ENCODE data around the gene IRX6.

The IRX6 gene

DNA sequence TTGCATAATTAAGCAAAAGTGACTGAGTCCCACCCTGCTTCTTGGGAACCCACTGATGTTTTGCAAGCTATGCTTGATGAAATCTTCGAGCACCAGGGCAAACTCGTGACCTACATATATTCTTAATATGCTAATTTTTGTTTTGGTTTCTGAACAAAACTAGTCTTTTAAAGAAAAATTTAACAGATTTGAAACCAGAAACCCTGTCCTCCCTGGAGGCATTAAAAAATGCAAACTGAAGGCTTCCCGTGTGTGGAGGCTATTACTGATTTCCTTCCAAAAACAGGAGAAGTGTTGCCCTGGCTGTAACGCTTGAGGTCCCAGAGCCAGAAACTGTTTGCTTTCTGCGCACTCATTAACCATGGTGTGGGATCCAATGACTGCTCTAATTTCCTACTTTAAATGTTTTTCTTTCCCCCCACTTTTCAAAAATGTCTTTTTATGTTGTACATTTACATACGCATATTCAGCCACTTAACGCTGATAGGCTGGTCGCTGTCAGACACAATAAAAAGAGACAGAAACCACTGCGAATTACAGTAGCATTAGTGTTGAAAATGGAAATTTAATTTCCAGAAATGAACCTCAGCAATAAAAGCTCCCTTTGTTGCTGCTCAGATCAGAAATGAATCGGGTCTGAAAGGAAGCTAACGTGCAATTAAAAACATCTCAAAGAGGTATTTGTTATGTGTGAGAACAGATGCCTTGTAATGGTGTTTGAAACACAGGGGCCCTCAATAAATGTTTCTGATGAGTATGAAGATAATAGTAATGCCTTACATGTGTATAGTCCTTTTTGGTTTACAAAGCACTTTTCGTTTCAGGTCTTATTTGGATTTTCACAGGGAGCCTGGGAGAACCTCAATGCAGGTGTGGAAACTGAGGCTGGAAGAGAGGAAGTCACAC, 39.9 kb upstream of the IRX6 start:
- Histone ChIP-seq H4K8ac (ENCODE audit: low read depth, low read length) (no peak overlapping the region), H3K23ac (ENCODE audit: low read length) (no peak overlapping the region), H3K9ac (ENCODE audit: low read length) (no peak overlapping the region), H3K9me3 (ENCODE audit: insufficient read depth, low read depth, low read length) (no peaks in the 10 kb centered on the region), H2BK12ac (ENCODE audit: low read length) (no peak overlapping the region), H3K4me1 (ENCODE audit: control insufficient read depth in 1 of 2, insufficient read depth in 2 of 2, low read length in 2 of 2) (peaks cover 0 to 5% of the 10 kb centered on the region in 2 experiments), H4K12ac (ENCODE audit: low read depth, low read length) (no peak overlapping the region), H3K4ac (ENCODE audit: low read depth, low read length) (no peak overlapping the region), H2BK120ac (ENCODE audit: insufficient read depth, low read length, poor library complexity) (no peak overlapping the region), H3K36me3 (ENCODE audit: control insufficient read depth in 1 of 2, insufficient read depth in 2 of 2, low read length in 2 of 2) (no peaks in the 10 kb centered on the region), H3K27ac (ENCODE audit: low read depth, low read length) (no peak overlapping the region), H3K27me3 (ENCODE audit: insufficient read depth, low read length) (no peaks in the 10 kb centered on the region), H3K18ac (ENCODE audit: low read length) (no peak overlapping the region), H3K4me2 (ENCODE audit: low read length) (no peak overlapping the region), H3K4me3 (ENCODE audit: low read depth, low read length) (no peak overlapping the region), H2AK5ac (ENCODE audit: low read length) (no peak overlapping the region), H2AFZ (ENCODE audit: insufficient read depth, low read length, poor library complexity) (no peak overlapping the region), H3K79me1 (ENCODE audit: low read length) (no peaks in the 10 kb centered on the region), H2BK5ac (ENCODE audit: low read depth, low read length, poor library complexity) (no peak overlapping the region), H4K91ac (ENCODE audit: low read depth, low read length) (no peak overlapping the region), H3K14ac (ENCODE audit: low read length) (no peak overlapping the region), H3K79me2 (ENCODE audit: control insufficient read depth, insufficient read depth, low read length, poor library complexity) (no peaks in the 10 kb centered on the region)
- no peak for DNase-seq
- WGBS (ENCODE audit: extremely low coverage, insufficient coverage, insufficient read length), result no CpG with 5 or more reads among the region's 12 CpGs

DNA sequence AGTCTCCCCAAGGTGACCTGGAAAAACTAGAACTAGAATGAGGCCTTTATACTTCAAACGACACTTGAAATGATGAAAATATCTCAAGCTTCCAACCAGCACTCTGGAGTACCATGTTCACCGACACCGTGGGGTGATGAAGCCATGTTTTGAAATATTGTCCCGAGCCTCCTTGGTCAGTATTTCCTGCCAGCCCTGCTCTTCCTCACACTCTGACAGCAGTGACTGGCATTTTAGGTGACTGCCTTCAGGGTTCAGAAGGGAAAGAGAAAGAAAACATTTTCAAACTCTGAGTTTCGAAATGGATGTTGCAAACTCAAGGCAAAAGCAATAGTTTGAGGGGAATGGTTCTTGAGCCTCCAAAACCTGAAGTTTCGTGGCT, 39.3 kb upstream of the IRX6 start:
- H3K27ac ChIP-seq (ENCODE audit: low read depth, low read length), result no peak overlapping the region
- DNase-seq, result no peak

DNA sequence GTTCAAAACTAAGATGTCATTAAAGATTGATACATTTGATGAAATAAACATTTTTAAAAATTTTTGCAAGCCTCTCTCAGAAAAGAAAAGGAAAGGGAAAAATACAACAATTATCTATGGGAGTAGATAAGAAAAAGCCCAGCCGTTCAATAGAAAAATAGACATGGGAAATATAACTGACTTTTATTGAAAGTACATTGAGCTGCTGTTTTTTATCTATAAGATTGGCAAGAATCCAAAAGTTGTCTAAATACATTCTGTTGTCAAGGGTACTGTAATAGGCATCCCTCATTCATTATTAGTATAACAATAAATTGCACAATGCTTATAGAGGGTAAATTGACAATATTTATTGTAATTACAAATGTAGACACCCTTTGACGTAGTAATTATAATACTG, 38.4 kb upstream of the IRX6 start:
- Histone ChIP-seq H3K27me3 (ENCODE audit: insufficient read depth, low read length) (no peaks in the 10 kb centered on the region), H3K79me1 (ENCODE audit: low read length) (no peaks in the 10 kb centered on the region), H3K4me2 (ENCODE audit: low read length) (no peak overlapping the region), H3K79me2 (ENCODE audit: control insufficient read depth, insufficient read depth, low read length, poor library complexity) (no peaks in the 10 kb centered on the region), H3K4me1 (ENCODE audit: control insufficient read depth in 1 of 2, insufficient read depth in 2 of 2, low read length in 2 of 2) (peaks cover 0 to 5% of the 10 kb centered on the region in 2 experiments), H3K18ac (ENCODE audit: low read length) (no peak overlapping the region), H3K14ac (ENCODE audit: low read length) (no peak overlapping the region), H3K23ac (ENCODE audit: low read length) (no peak overlapping the region), H3K9me3 (ENCODE audit: insufficient read depth, low read depth, low read length) (no peaks in the 10 kb centered on the region), H4K8ac (ENCODE audit: low read depth, low read length) (no peak overlapping the region), H3K4me3 (ENCODE audit: low read depth, low read length) (no peak overlapping the region), H3K27ac (ENCODE audit: low read depth, low read length) (no peak overlapping the region), H3K9ac (ENCODE audit: low read length) (no peak overlapping the region), H2AK5ac (ENCODE audit: low read length) (no peak overlapping the region), H2BK5ac (ENCODE audit: low read depth, low read length, poor library complexity) (no peak overlapping the region), H2BK120ac (ENCODE audit: insufficient read depth, low read length, poor library complexity) (no peak overlapping the region), H3K36me3 (ENCODE audit: control insufficient read depth in 1 of 2, insufficient read depth in 2 of 2, low read length in 2 of 2) (no peaks in the 10 kb centered on the region), H4K91ac (ENCODE audit: low read depth, low read length) (no peak overlapping the region), H2BK12ac (ENCODE audit: low read length) (no peak overlapping the region), H3K4ac (ENCODE audit: low read depth, low read length) (no peak overlapping the region), H4K12ac (ENCODE audit: low read depth, low read length) (no peak overlapping the region), H2AFZ (ENCODE audit: insufficient read depth, low read length, poor library complexity) (no peak overlapping the region)
- no peak for DNase-seq
- WGBS (ENCODE audit: extremely low coverage, insufficient coverage, insufficient read length), result no CpG with 5 or more reads among the region's 2 CpGs

More for the DNA sequence above, 39.3 kb upstream of the IRX6 start:
- Histone ChIP-seq H3K14ac (ENCODE audit: low read length) (no peak overlapping the region), H4K91ac (ENCODE audit: low read depth, low read length) (no peak overlapping the region), H3K4me1 (ENCODE audit: control insufficient read depth in 1 of 2, insufficient read depth in 2 of 2, low read length in 2 of 2) (peaks cover 0 to 5% of the 10 kb centered on the region in 2 experiments), H3K23ac (ENCODE audit: low read length) (no peak overlapping the region), H2BK120ac (ENCODE audit: insufficient read depth, low read length, poor library complexity) (no peak overlapping the region), H3K79me2 (ENCODE audit: control insufficient read depth, insufficient read depth, low read length, poor library complexity) (no peaks in the 10 kb centered on the region), H3K4me2 (ENCODE audit: low read length) (no peak overlapping the region), H3K9me3 (ENCODE audit: insufficient read depth, low read depth, low read length) (no peaks in the 10 kb centered on the region), H4K12ac (ENCODE audit: low read depth, low read length) (no peak overlapping the region), H3K4me3 (ENCODE audit: low read depth, low read length) (no peak overlapping the region), H2BK5ac (ENCODE audit: low read depth, low read length, poor library complexity) (no peak overlapping the region), H3K18ac (ENCODE audit: low read length) (no peak overlapping the region), H4K8ac (ENCODE audit: low read depth, low read length) (no peak overlapping the region), H3K4ac (ENCODE audit: low read depth, low read length) (no peak overlapping the region), H3K79me1 (ENCODE audit: low read length) (no peaks in the 10 kb centered on the region), H2AFZ (ENCODE audit: insufficient read depth, low read length, poor library complexity) (no peak overlapping the region), H3K9ac (ENCODE audit: low read length) (no peak overlapping the region), H2AK5ac (ENCODE audit: low read length) (no peak overlapping the region), H3K27me3 (ENCODE audit: insufficient read depth, low read length) (no peaks in the 10 kb centered on the region), H2BK12ac (ENCODE audit: low read length) (no peak overlapping the region), H3K36me3 (ENCODE audit: control insufficient read depth in 1 of 2, insufficient read depth in 2 of 2, low read length in 2 of 2) (no peaks in the 10 kb centered on the region)
- no CpG with 5 or more reads among the region's 6 CpGs for WGBS (ENCODE audit: extremely low coverage, insufficient coverage, insufficient read length)

DNA sequence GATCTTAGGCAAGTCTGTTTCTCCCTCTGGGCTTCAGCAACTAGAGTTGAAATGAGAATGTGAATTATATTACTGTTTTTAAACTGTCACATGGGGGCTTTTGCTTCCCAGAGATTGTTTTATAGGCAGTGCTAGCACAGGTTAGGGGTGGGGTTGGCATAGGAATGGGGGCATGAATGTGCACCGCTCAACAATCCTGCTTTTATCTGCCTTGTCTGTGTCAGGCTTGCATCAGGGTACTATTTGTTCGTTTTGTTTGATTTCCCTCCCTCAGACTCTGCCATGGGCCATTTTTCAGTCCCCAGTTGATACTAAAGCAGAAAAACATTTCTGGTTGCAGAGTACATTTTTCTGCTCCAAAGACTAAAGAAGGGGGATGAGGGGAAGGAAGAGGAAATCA, 34.6 kb upstream of the IRX6 start:
- Histone ChIP-seq H3K14ac (ENCODE audit: low read length) (no peak overlapping the region), H3K18ac (ENCODE audit: low read length) (no peak overlapping the region), H2AK5ac (ENCODE audit: low read length) (no peak overlapping the region), H3K4me2 (ENCODE audit: low read length) (no peak overlapping the region), H3K9ac (ENCODE audit: low read length) (no peak overlapping the region), H3K23ac (ENCODE audit: low read length) (no peak overlapping the region), H2BK5ac (ENCODE audit: low read depth, low read length, poor library complexity) (no peak overlapping the region), H3K4me1 (ENCODE audit: control insufficient read depth in 1 of 2, insufficient read depth in 2 of 2, low read length in 2 of 2) (peaks cover 0 to 5% of the 10 kb centered on the region in 2 experiments), H3K4ac (ENCODE audit: low read depth, low read length) (no peak overlapping the region), H3K79me1 (ENCODE audit: low read length) (no peaks in the 10 kb centered on the region), H3K79me2 (ENCODE audit: control insufficient read depth, insufficient read depth, low read length, poor library complexity) (no peaks in the 10 kb centered on the region), H4K12ac (ENCODE audit: low read depth, low read length) (no peak overlapping the region), H2AFZ (ENCODE audit: insufficient read depth, low read length, poor library complexity) (no peak overlapping the region), H2BK120ac (ENCODE audit: insufficient read depth, low read length, poor library complexity) (no peak overlapping the region), H2BK12ac (ENCODE audit: low read length) (no peak overlapping the region), H4K91ac (ENCODE audit: low read depth, low read length) (no peak overlapping the region), H3K27me3 (ENCODE audit: insufficient read depth, low read length) (no peaks in the 10 kb centered on the region), H3K4me3 (ENCODE audit: low read depth, low read length) (no peak overlapping the region), H4K8ac (ENCODE audit: low read depth, low read length) (no peak overlapping the region), H3K9me3 (ENCODE audit: insufficient read depth, low read depth, low read length) (no peaks in the 10 kb centered on the region), H3K27ac (ENCODE audit: low read depth, low read length) (no peak overlapping the region), H3K36me3 (ENCODE audit: control insufficient read depth in 1 of 2, insufficient read depth in 2 of 2, low read length in 2 of 2) (no peaks in the 10 kb centered on the region)
- DNase-seq, result no peak
- WGBS (ENCODE audit: extremely low coverage, insufficient coverage, insufficient read length), result no CpG with 5 or more reads among the region's 2 CpGs
